ENCODE results near the gene ACTR3C.

Gene ACTR3C

GRCh38 chr7:150340024-150340749, 16.8 kb upstream of the ACTR3C start:
- Histone ChIP-seq H3K36me3 (peaks cover 16% of the 10 kb centered on the region), H3K4me3 (ENCODE audit: low read depth, low read length) (no peak overlapping the region), H3K27ac (no peak overlapping the region), H3K9me3 (ENCODE audit: severe bottlenecking) (no peaks in the 10 kb centered on the region), H3K27me3 (ENCODE audit: insufficient read depth, low read depth, severe bottlenecking) (no peaks in the 10 kb centered on the region)
- TF ChIP-seq CTCF (IDR thresholded peaks at IDR 0.05; ENCODE audit: low read depth, low read length): no peak
- no peak for DNase-seq

GRCh38 chr7:150339409-150339809, 16.1 kb upstream of the ACTR3C start:
- H3K9me3 ChIP-seq (ENCODE audit: severe bottlenecking): no peaks in the 10 kb centered on the region
- peaks cover 16% of the 10 kb centered on the region for H3K36me3 ChIP-seq
- no peaks in the 10 kb centered on the region for H3K27me3 ChIP-seq (ENCODE audit: insufficient read depth, low read depth, severe bottlenecking)
- TF ChIP-seq CTCF (IDR thresholded peaks at IDR 0.05; ENCODE audit: low read depth, low read length): no peak
- no peak for DNase-seq
- no peak overlapping the region for H3K4me3 ChIP-seq (ENCODE audit: low read depth, low read length)
- no peak overlapping the region for H3K27ac ChIP-seq

GRCh38 chr7:150338166-150338829, 15.0 kb upstream of the ACTR3C start:
- H3K27me3 ChIP-seq (ENCODE audit: insufficient read depth, low read depth, severe bottlenecking): no peaks in the 10 kb centered on the region
- no peak for TF ChIP-seq CTCF (IDR thresholded peaks at IDR 0.05; ENCODE audit: low read depth, low read length)
- H3K4me3 ChIP-seq (ENCODE audit: low read depth, low read length): no peak overlapping the region
- no peak for DNase-seq
- H3K9me3 ChIP-seq (ENCODE audit: severe bottlenecking): no peaks in the 10 kb centered on the region
- peaks cover 16% of the 10 kb centered on the region for H3K36me3 ChIP-seq
- no peak overlapping the region for H3K27ac ChIP-seq

- TF ChIP-seq CTCF (IDR thresholded peaks at IDR 0.05; ENCODE audit: low read depth, low read length): no peak
- Histone ChIP-seq H3K4me3 (ENCODE audit: low read depth, low read length) (no peak overlapping the region), H3K9me3 (ENCODE audit: severe bottlenecking) (no peaks in the 10 kb centered on the region), H3K36me3 (peaks cover 16% of the 10 kb centered on the region), H3K27ac (no peak overlapping the region), H3K27me3 (ENCODE audit: insufficient read depth, low read depth, severe bottlenecking) (no peaks in the 10 kb centered on the region)
- DNase-seq: no peak
Measured at GRCh38 chr7:150337659-150338081, 14.3 kb upstream of the ACTR3C start.

GRCh38 chr7:150337179-150337578, 13.8 kb upstream of the ACTR3C start:
- no peaks in the 10 kb centered on the region for H3K9me3 ChIP-seq (ENCODE audit: severe bottlenecking)
- TF ChIP-seq CTCF (IDR thresholded peaks at IDR 0.05; ENCODE audit: low read depth, low read length): no peak
- H3K4me3 ChIP-seq (ENCODE audit: low read depth, low read length): no peak overlapping the region
- H3K27me3 ChIP-seq (ENCODE audit: insufficient read depth, low read depth, severe bottlenecking): no peaks in the 10 kb centered on the region
- H3K27ac ChIP-seq: no peak overlapping the region
- peaks cover 18% of the 10 kb centered on the region for H3K36me3 ChIP-seq
- no peak for DNase-seq

All from WERI-Rb-1 (cell line).